ENCODE data around the gene OBSCN. TPM values are rescaled to one million over a fixed set of nuclear protein-coding genes. Genes with fewer than 3 reads are reported as not detected.

Gene OBSCN
- total RNA-seq, 1 donor from 2014 or later: 5.1 TPM

DNA sequence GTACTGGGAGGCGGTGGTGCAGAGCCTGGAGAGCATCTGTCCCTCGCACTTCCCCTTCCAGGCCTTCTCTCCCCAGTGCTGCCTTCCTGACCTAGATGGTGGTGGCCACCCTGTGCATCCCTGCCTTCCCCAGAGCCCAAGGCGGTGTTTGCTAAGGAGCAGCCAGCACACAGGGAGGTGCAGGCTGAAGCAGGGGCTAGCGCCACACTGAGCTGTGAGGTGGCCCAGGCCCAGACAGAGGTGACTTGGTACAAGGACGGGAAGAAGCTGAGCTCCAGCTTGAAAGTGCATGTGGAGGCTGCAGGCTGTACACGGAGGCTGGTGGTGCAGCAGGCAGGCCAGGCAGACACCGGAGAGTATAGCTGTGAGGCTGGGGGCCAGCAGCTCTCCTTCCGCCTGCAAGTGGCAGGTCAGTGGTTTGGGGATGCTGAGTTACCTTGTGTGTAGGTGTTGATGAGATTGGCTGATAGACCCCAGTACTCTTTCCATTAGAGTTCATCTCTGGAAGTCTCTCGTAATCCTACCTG is 51.6 kb downstream of the OBSCN start:
- H3K4me3 Mint-ChIP-seq: no peak overlapping the region
- TF ChIP-seq EZH2 (IDR thresholded peaks at IDR 0.05): no peak
- TF ChIP-seq EZH2phosphoT487 (IDR thresholded peaks at IDR 0.05): no peak
- TF ChIP-seq, protein P1, sequence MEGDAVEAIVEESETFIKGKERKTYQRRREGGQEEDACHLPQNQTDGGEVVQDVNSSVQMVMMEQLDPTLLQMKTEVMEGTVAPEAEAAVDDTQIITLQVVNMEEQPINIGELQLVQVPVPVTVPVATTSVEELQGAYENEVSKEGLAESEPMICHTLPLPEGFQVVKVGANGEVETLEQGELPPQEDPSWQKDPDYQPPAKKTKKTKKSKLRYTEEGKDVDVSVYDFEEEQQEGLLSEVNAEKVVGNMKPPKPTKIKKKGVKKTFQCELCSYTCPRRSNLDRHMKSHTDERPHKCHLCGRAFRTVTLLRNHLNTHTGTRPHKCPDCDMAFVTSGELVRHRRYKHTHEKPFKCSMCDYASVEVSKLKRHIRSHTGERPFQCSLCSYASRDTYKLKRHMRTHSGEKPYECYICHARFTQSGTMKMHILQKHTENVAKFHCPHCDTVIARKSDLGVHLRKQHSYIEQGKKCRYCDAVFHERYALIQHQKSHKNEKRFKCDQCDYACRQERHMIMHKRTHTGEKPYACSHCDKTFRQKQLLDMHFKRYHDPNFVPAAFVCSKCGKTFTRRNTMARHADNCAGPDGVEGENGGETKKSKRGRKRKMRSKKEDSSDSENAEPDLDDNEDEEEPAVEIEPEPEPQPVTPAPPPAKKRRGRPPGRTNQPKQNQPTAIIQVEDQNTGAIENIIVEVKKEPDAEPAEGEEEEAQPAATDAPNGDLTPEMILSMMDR (IDR thresholded peaks at IDR 0.05): no peak
- H3K9me3 Mint-ChIP-seq: peaks cover 22% of the 10 kb centered on the region
- Histone ChIP-seq H3K27me3 (no peaks in the 10 kb centered on the region), H2AFZ (replicated peaks) (no peak overlapping the region), H3K36me3 (no peaks in the 10 kb centered on the region), H3F3A (ENCODE audit: low read depth) (no peaks in the 10 kb centered on the region), H3K4me1 (no peaks in the 10 kb centered on the region), H4K20me1 (ENCODE audit: low read depth) (no peaks in the 10 kb centered on the region), H3K9me3 (ENCODE audit: low read depth) (no peaks in the 10 kb centered on the region), H3K9ac (no peak overlapping the region), H3K4me2 (no peak overlapping the region), H3K4me3 (no peak overlapping the region), H3K27ac (no peak overlapping the region), H3K79me2 (ENCODE audit: low read depth) (no peaks in the 10 kb centered on the region)
- no peaks in the 10 kb centered on the region for H3K4me1 Mint-ChIP-seq
- H3K36me3 Mint-ChIP-seq: peaks cover 35% of the 10 kb centered on the region
- H3K27ac Mint-ChIP-seq: no peak overlapping the region
- DNase-seq (ENCODE audit: low spot score): no peak
- H3K27me3 Mint-ChIP-seq (ENCODE audit: insufficient read depth, low read depth): no peaks in the 10 kb centered on the region

DNA sequence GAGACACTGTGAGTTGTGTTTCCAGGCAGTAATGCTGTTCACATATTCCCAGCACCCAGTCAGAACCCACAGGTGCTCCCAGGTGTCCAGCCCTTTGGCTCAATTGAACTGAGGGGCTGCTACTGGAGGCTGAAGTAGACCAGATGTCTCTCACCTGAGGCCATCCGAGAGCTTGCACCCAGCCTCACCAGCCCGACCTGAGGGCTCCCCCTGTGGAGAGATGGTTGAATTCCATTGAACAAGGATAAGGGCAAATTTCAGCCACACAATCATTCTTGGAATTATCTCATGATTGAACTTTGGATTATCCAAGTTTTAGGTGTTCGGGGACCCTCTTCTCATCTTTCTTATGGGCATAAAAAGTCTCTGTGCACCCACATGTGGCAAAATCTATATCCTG is 52.1 kb downstream of the OBSCN start:
- peaks cover 18% of the 10 kb centered on the region for H3K9me3 Mint-ChIP-seq

DNA sequence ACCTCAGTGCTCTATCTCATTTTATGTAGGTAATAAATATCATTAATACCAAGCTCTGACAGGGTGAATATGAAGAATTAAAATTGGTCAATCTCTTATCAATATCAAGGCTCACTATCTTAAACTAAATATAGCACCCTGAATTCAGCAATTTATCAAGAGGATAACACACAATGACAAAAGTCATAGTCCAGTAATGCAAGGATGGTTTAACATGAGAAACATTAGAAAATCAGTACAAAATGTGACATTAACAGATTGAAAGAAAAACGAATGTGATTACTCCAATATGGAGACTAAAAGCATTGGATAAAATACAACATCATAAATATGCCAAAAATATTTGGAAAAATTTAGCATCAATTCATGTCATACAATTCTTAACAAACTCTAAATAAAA is 53.9 kb downstream of the OBSCN start:
- no peaks in the 10 kb centered on the region for H3K27me3 ChIP-seq

More for the DNA sequence above, 52.1 kb downstream of the OBSCN start:
- no peak overlapping the region for H2AFZ ChIP-seq (replicated peaks)
- no peaks in the 10 kb centered on the region for H3K27me3 ChIP-seq
- Mint-ChIP-seq H3K4me1 (no peaks in the 10 kb centered on the region), H3K27ac (no peak overlapping the region), H3K27me3 (ENCODE audit: insufficient read depth, low read depth) (no peaks in the 10 kb centered on the region), H3K4me3 (no peak overlapping the region), H3K36me3 (peaks cover 31% of the 10 kb centered on the region)
- no peaks in the 10 kb centered on the region for H3K4me1 ChIP-seq
- H3K4me3 ChIP-seq: no peak overlapping the region
- no peaks in the 10 kb centered on the region for H3K79me2 ChIP-seq (ENCODE audit: low read depth)
- H3K36me3 ChIP-seq: no peaks in the 10 kb centered on the region
- H3K9me3 ChIP-seq (ENCODE audit: low read depth): no peaks in the 10 kb centered on the region
- H4K20me1 ChIP-seq (ENCODE audit: low read depth): no peaks in the 10 kb centered on the region
- no peak for DNase-seq (ENCODE audit: low spot score)
- no peaks in the 10 kb centered on the region for H3F3A ChIP-seq (ENCODE audit: low read depth)
- TF ChIP-seq EZH2 (IDR thresholded peaks at IDR 0.05): no peak
- TF ChIP-seq, protein P1 (IDR thresholded peaks at IDR 0.05): peak; percentile 25
- no peak overlapping the region for H3K4me2 ChIP-seq
- no peak overlapping the region for H3K9ac ChIP-seq
- H3K27ac ChIP-seq: no peak overlapping the region

More for the DNA sequence above, 53.9 kb downstream of the OBSCN start:
- Histone ChIP-seq H3F3A (ENCODE audit: low read depth) (no peaks in the 10 kb centered on the region), H3K27ac (no peak overlapping the region), H4K20me1 (ENCODE audit: low read depth) (no peaks in the 10 kb centered on the region), H3K9ac (no peak overlapping the region), H3K4me2 (no peak overlapping the region), H3K9me3 (ENCODE audit: low read depth) (no peaks in the 10 kb centered on the region), H2AFZ (replicated peaks) (no peak overlapping the region), H3K4me1 (no peaks in the 10 kb centered on the region), H3K79me2 (ENCODE audit: low read depth) (no peaks in the 10 kb centered on the region), H3K36me3 (no peaks in the 10 kb centered on the region), H3K4me3 (no peak overlapping the region)
- Mint-ChIP-seq H3K4me3 (no peak overlapping the region), H3K27me3 (ENCODE audit: insufficient read depth, low read depth) (no peaks in the 10 kb centered on the region), H3K9me3 (peaks cover 8% of the 10 kb centered on the region), H3K4me1 (no peaks in the 10 kb centered on the region), H3K27ac (no peak overlapping the region), H3K36me3 (peaks cover 17% of the 10 kb centered on the region)
- TF ChIP-seq EZH2phosphoT487 (IDR thresholded peaks at IDR 0.05): no peak
- no peak for TF ChIP-seq EZH2 (IDR thresholded peaks at IDR 0.05)
- TF ChIP-seq, protein P1 (IDR thresholded peaks at IDR 0.05): no peak
- no peak for DNase-seq (ENCODE audit: low spot score)
